ENCODE results near the gene DUSP10.

DNA sequence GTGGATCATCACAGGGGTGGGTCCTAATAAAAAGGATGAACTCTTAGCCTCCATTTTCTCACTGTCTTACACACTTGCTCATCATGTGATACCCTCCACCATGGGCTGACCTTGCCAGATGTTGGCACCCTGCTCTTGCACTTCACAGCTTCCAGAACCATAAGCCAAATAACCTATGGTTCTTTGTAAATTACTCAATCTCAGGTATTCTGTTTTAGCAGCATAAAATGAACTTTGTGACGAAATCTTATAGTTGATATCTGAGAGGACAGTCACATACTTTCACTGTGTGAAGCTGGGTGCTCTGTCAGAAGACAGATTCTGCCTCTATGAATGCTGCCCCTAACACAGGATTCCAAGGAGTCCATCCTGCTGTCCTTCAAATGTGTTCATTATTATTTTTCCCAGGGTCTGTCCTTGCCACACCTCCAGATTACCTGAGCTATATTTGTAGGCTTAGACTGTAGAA, 13.8 kb downstream of the DUSP10 start:
- TF ChIP-seq POLR2AphosphoS5 (IDR thresholded peaks at IDR 0.05; ENCODE audit: low read depth, low read length) (no peak), FOXP2 (optimal IDR thresholded peaks at IDR 0.05; ENCODE audit: borderline replicate concordance, extremely low read depth, extremely low read length, insufficient read depth) (no peak), SIN3A (IDR thresholded peaks at IDR 0.05; ENCODE audit: borderline replicate concordance, insufficient read depth, low read length) (no peak)
